Hepatocyte (in vitro differentiated cells): ENCODE results near the gene TRIP10.

Experiments
- EZH2 ChIP-seq: fragments of 200-600 bp; sonication (generic); IDR thresholded peaks from 2 replicates; pipeline ENCODE4 v1.6.1; 2016; ENCODE audit warnings: antibody characterized with exemption, mild to moderate bottlenecking, borderline replicate concordance
- TF ChIP-seq, protein P1 (sequence below): fragments of 200-600 bp; sonication (generic); IDR thresholded peaks from 2 replicates; pipeline ENCODE4 v1.5.1; 2016; ENCODE audit warnings: antibody characterized with exemption, mild to moderate bottlenecking; ENCODE audit not compliant: poor library complexity

GRCh38 chr19:6778386-6778785 lies 38.9 kb downstream of the TRIP10 start:
- TF ChIP-seq, protein P1, sequence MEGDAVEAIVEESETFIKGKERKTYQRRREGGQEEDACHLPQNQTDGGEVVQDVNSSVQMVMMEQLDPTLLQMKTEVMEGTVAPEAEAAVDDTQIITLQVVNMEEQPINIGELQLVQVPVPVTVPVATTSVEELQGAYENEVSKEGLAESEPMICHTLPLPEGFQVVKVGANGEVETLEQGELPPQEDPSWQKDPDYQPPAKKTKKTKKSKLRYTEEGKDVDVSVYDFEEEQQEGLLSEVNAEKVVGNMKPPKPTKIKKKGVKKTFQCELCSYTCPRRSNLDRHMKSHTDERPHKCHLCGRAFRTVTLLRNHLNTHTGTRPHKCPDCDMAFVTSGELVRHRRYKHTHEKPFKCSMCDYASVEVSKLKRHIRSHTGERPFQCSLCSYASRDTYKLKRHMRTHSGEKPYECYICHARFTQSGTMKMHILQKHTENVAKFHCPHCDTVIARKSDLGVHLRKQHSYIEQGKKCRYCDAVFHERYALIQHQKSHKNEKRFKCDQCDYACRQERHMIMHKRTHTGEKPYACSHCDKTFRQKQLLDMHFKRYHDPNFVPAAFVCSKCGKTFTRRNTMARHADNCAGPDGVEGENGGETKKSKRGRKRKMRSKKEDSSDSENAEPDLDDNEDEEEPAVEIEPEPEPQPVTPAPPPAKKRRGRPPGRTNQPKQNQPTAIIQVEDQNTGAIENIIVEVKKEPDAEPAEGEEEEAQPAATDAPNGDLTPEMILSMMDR, result no peak
- no peak for TF ChIP-seq EZH2
